HepG2 (cell line): ENCODE data around the gene LRRC70. TPM values are rescaled to one million over a fixed set of nuclear protein-coding genes. Genes with fewer than 3 reads are reported as not detected.

ENCODE experiments used
- ATAC-seq: fragments of 200-7000 bp; cut with Tn5 transposase; 3 replicates; pipeline ENCODE4 v1.9.1; 2020; ENCODE audit warnings: mild to moderate bottlenecking, moderate library complexity
- BruUV-seq: library from RNA; stranded (reverse); fragments of 400-500 nt; replicated peaks from 2 replicates; lab custom pipeline; 2021; lab: Mats Ljungman, UMichigan
- CTCF ChIA-PET: fragments of 300-600 bp; formaldehyde crosslinking; extraction: SDS; loops from one replicate; lab custom pipeline; 2021; ENCODE audit warnings: low total read pairs, inconsistent platforms, low intra/inter-chr PET ratio; lab: Yijun Ruan, JAX
- POLR2A ChIA-PET: fragments of 350-600 bp; sonication (Branson Sonifier 250); formaldehyde crosslinking; loops from one replicate; lab custom pipeline; 2020; ENCODE audit warnings: antibody characterized with exemption, inconsistent platforms; lab: Yijun Ruan, JAX
- DNase-seq: peaks from one replicate; pipeline ENCODE4 v3.0.0-alpha.2; 2015; ENCODE audit warnings: low spot score
- FAIRE-seq: peaks from 3 replicates; lab custom pipeline; 2011; peaks lifted over from hg19 to GRCh38; lab: Jason Lieb, UNC
- H2AFZ ChIP-seq: one replicate; pipeline ENCODE4 v1.6.1; 2011; ENCODE audit warnings: low read length, inconsistent platforms
- H3K27ac ChIP-seq: fragments of 300-600 bp; 3 replicates; pipeline ENCODE4 v1.8.0; 2011; ENCODE audit warnings: mixed run types, mild to moderate bottlenecking, mixed read lengths, low read length, inconsistent platforms; ENCODE audit not compliant: insufficient read depth; ENCODE audit errors: extremely low read length
- H3K27me3 ChIP-seq, 2 experiments: fragments of 200-600 bp in 1 of 2; 2 replicates in 1 of 2; 3 replicates in 1 of 2; pipeline versions ENCODE4 v1.6.0 to v1.8.0; 2011; ENCODE audit warnings: low read length in 2 of 2, mild to moderate bottlenecking in 2 of 2, moderate library complexity in 2 of 2, inconsistent platforms in 1 of 2; ENCODE audit not compliant: insufficient read depth in 2 of 2, control insufficient read depth in 1 of 2
- H3K36me3 ChIP-seq, 2 experiments: fragments of 200-600 bp in 1 of 2; replicated peaks in 1 of 2; 2 replicates in 1 of 2; 3 replicates in 1 of 2; pipeline versions ENCODE4 v1.5.1 to v1.8.0; 2011; ENCODE audit warnings: low read length in 2 of 2, inconsistent platforms in 1 of 2; ENCODE audit not compliant: insufficient read depth in 2 of 2, control insufficient read depth in 1 of 2
- H3K4me1 ChIP-seq: 2 replicates; pipeline ENCODE4 v1.5.1; 2012; ENCODE audit warnings: low read length, inconsistent platforms; ENCODE audit not compliant: insufficient read depth
- H3K4me2 ChIP-seq: 2 replicates; pipeline ENCODE4 v1.6.0; 2011; ENCODE audit warnings: low read depth, low read length, inconsistent platforms
- H3K4me3 ChIP-seq, 3 experiments: fragments of 200-600 bp in 1 of 3; sonication (generic), shearing (Covaris generic) in 1 of 3; replicated peaks in 1 of 3; 2 replicates each; pipeline ENCODE4 v1.5.1; 2011 to 2016; ENCODE audit warnings: low read length in 3 of 3, inconsistent platforms in 2 of 3, low read depth in 2 of 3, mild to moderate bottlenecking in 2 of 3, control low read depth in 1 of 3, mixed read lengths in 1 of 3; ENCODE audit not compliant: insufficient read depth in 1 of 3
- H3K79me2 ChIP-seq: one replicate; pipeline ENCODE4 v1.6.1; 2011; ENCODE audit warnings: low read length, inconsistent platforms; ENCODE audit not compliant: insufficient read depth
- H3K9ac ChIP-seq: 2 replicates; pipeline ENCODE4 v1.6.0; 2011; ENCODE audit warnings: mild to moderate bottlenecking, low read depth, low read length, inconsistent platforms; ENCODE audit not compliant: insufficient read depth
- H3K9me3 ChIP-seq: 2 replicates; pipeline ENCODE4 v1.5.1; 2012; ENCODE audit warnings: mild to moderate bottlenecking, low read length
- H4K20me1 ChIP-seq: 2 replicates; pipeline ENCODE4 v1.6.0; 2011; ENCODE audit warnings: inconsistent platforms, mild to moderate bottlenecking, low read length, moderate library complexity; ENCODE audit not compliant: insufficient read depth
- ATF6 ChIP-seq: sonication (generic); formaldehyde crosslinking; conservative IDR thresholded peaks from 2 replicates; pipeline ENCODE4 v1.4.0; 2020; ENCODE audit warnings: missing genetic modification reagents
- DMAP1 ChIP-seq: IDR thresholded peaks from 2 replicates; pipeline ENCODE4 v1.6.1; 2016
- EP300 ChIP-seq, 3 experiments: sonication (generic) in 1 of 3; formaldehyde crosslinking in 1 of 3; IDR thresholded peaks; 2 replicates each; pipeline versions ENCODE4 v1.5.1 to v1.6.1; 2011 to 2020; ENCODE audit warnings: low read depth in 2 of 3, low read length in 2 of 3, borderline replicate concordance in 1 of 3, improper control_type of control experiment in 1 of 3, mild to moderate bottlenecking in 1 of 3, missing genetic modification reagents in 1 of 3, moderate library complexity in 1 of 3
- GATA4 ChIP-seq: sonication (generic); IDR thresholded peaks from 2 replicates; pipeline ENCODE4 v1.6.1; 2016; ENCODE audit warnings: antibody characterized with exemption, low read depth, borderline replicate concordance
- HIVEP1 ChIP-seq: sonication (generic); formaldehyde crosslinking; IDR thresholded peaks from 2 replicates; pipeline ENCODE4 v1.4.0; 2020; ENCODE audit warnings: mild to moderate bottlenecking, missing genetic modification reagents
- IKZF1 ChIP-seq: fragments of 450-650 bp; IDR thresholded peaks from 2 replicates; pipeline ENCODE4 v1.7.1; 2016
- MAFG ChIP-seq: sonication (generic); formaldehyde crosslinking; IDR thresholded peaks from 2 replicates; pipeline ENCODE4 v1.5.1; 2020; ENCODE audit warnings: mild to moderate bottlenecking, missing genetic modification reagents
- PCBP1 ChIP-seq: fragments of 200-400 bp; formaldehyde crosslinking; IDR thresholded peaks from 2 replicates; pipeline ENCODE4 v1.6.1; 2017; ENCODE audit warnings: mild to moderate bottlenecking, low read depth, low read length, borderline replicate concordance
- PHF8 ChIP-seq: sonication (generic); formaldehyde crosslinking; IDR thresholded peaks from 2 replicates; pipeline ENCODE4 v1.5.0; 2020; ENCODE audit warnings: missing genetic modification reagents
- TEAD2 ChIP-seq: sonication (generic); formaldehyde crosslinking; IDR thresholded peaks from 2 replicates; pipeline ENCODE4 v1.9.0; 2021; ENCODE audit warnings: missing genetic modification reagents
- ZNF749 ChIP-seq: sonication (generic); formaldehyde crosslinking; IDR thresholded peaks from 2 replicates; pipeline ENCODE4 v1.8.0; 2022; ENCODE audit warnings: mild to moderate bottlenecking, missing genetic modification reagents, moderate library complexity, borderline replicate concordance
- ZNF800 ChIP-seq: sonication (generic); formaldehyde crosslinking; IDR thresholded peaks from 2 replicates; pipeline ENCODE4 v1.4.0; 2020; ENCODE audit warnings: missing genetic modification reagents
- WGBS: methylation state at CpG from one replicate; pipeline ENCODE4 v1.1.6; 2017; ENCODE audit warnings: low lambda C conversion rate; 5-methylcytosine and 5-hydroxymethylcytosine counted together
- in situ Hi-C: cut with HindIII; loops from 2 replicates; pipeline ENCODE4 v1.10.0; 2017; ENCODE audit warnings: low pct_unique_long_range_greater_than_20kb; ENCODE audit not compliant: extremely low pct_ligation_motif_present
- intact Hi-C: fragments of 100-400 bp; cut with micrococcal nuclease; formaldehyde crosslinking; loops from one replicate; pipeline ENCODE4 v1.10.0; 2022; ENCODE audit not compliant: unreplicated experiment
- polyA plus RNA-seq, 8 experiments: library from polyadenylated mRNA; depleted of rRNA in 3 of 8; stranded (reverse) in 7 of 8; unstranded in 1 of 8; fragments of >200 nt; fragmentation: Illumina TruSeq in 4 of 8; extraction: Trizol in 4 of 8; gene quantifications; 2 replicates each; pipeline versions ENCODE4 v1.2.1 to v1.2.3, GENCODE V29; 2011 to 2016; ENCODE audit warnings: low read depth in 4 of 8, missing spikeins in 1 of 8, mixed read lengths in 1 of 8; ENCODE audit not compliant: insufficient read depth in 1 of 8
- total RNA-seq, 5 experiments: library from RNA; depleted of rRNA; stranded (reverse); fragments of >200 nt; fragmentation: Illumina TruSeq; extraction: Trizol; gene quantifications; 2 replicates each; pipeline ENCODE4 v1.2.3, GENCODE V29; 2016; ENCODE audit warnings: low read depth in 1 of 5
- TF ChIP-seq, protein P1 (sequence below): sonication (generic); formaldehyde crosslinking; IDR thresholded peaks from 2 replicates; pipeline ENCODE4 v1.4.0; 2020; ENCODE audit warnings: missing genetic modification reagents
- TF ChIP-seq, protein P2 (sequence below): IDR thresholded peaks from 2 replicates; pipeline ENCODE4 v1.6.1; 2016; ENCODE audit warnings: low read depth, control low read depth

LRRC70 gene
- total and polyA plus RNA-seq, 2 of the 13 experiments (the other 11 are each of a cell fraction or from before 2014, with no cell fraction given), result 0.05 to 0.71 TPM

- Histone ChIP-seq H3K9ac (no peak overlapping the region), H4K20me1 (no peaks in the 10 kb centered on the region), H3K27me3 (no peaks in the 10 kb centered on the region), H3K9me3 (no peaks in the 10 kb centered on the region), H3K36me3 (peaks cover 2 to 6% of the 10 kb centered on the region in 2 experiments; a peak in 2 of 5 replicates), H3K27ac (no peak overlapping the region), H3K79me2 (no peaks in the 10 kb centered on the region), H3K4me3 (no peak overlapping the region), H3K4me2 (no peak overlapping the region), H3K4me1 (peaks cover 14% of the 10 kb centered on the region), H2AFZ (no peak overlapping the region)
- WGBS, result 96% methylated on average over 1 of the region's 1 CpG
- BruUV-seq, result no TSS peak
- no peak for ATAC-seq
- POLR2A ChIA-PET, result no interaction called here
- TF ChIP-seq IKZF1 (no peak), ZNF749 (CRISPR knock-in tag) (no peak), DMAP1 (CRISPR knock-in tag) (no peak), PHF8 (CRISPR knock-in tag) (no peak), GATA4 (no peak), HIVEP1 (no peak), PCBP1 (no peak), MAFG (CRISPR knock-in tag) (no peak)
- intact Hi-C loops, result no loop called here
- no peak for FAIRE-seq
- in situ Hi-C loops, result no loop called here
- CTCF ChIA-PET, result no interaction called here
- no peak for DNase-seq
These were observed 17.5 kb downstream of the LRRC70 start for GRCh38 chr5:62596096-62596495.

DNA sequence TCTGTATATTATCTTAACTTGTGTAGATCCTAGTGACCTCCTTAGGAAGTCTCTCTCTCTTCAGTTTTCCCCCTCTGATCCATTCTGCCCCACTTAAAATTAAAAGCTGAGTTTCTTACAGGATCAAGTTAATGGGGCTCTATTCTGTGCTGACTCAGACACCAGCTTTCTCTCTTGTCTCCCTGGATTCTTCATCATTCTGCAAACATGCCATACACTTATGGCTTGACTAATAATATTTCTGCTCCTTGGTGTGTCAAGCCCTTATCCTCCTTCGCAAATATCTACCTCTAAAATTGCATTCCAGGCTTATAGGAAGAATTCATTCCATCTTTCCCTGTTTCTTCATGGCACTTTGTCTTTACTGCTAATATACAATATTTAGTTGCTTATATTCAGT lies 18.1 kb downstream of the LRRC70 start:
- no TSS peak for BruUV-seq
- Histone ChIP-seq H3K4me1 (peaks cover 14% of the 10 kb centered on the region), H3K27me3 (no peaks in the 10 kb centered on the region), H3K79me2 (no peaks in the 10 kb centered on the region), H3K4me3 (no peak overlapping the region), H2AFZ (no peak overlapping the region), H3K9me3 (no peaks in the 10 kb centered on the region), H4K20me1 (no peaks in the 10 kb centered on the region), H3K9ac (no peak overlapping the region), H3K36me3 (peaks cover 2 to 6% of the 10 kb centered on the region in 2 experiments; a peak in 2 of 5 replicates), H3K4me2 (no peak overlapping the region), H3K27ac (no peak overlapping the region)
- intact Hi-C loops, result no loop called here
- WGBS, result 100% methylated on average over 1 of the region's 1 CpG
- POLR2A ChIA-PET, result no interaction called here
- ATAC-seq, result no peak
- CTCF ChIA-PET, result no interaction called here
- DNase-seq, result no peak
- in situ Hi-C loops, result no loop called here
- FAIRE-seq, result no peak
- TF ChIP-seq, protein P1, sequence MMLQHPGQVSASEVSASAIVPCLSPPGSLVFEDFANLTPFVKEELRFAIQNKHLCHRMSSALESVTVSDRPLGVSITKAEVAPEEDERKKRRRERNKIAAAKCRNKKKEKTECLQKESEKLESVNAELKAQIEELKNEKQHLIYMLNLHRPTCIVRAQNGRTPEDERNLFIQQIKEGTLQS, result no peak
- TF ChIP-seq, protein P2, sequence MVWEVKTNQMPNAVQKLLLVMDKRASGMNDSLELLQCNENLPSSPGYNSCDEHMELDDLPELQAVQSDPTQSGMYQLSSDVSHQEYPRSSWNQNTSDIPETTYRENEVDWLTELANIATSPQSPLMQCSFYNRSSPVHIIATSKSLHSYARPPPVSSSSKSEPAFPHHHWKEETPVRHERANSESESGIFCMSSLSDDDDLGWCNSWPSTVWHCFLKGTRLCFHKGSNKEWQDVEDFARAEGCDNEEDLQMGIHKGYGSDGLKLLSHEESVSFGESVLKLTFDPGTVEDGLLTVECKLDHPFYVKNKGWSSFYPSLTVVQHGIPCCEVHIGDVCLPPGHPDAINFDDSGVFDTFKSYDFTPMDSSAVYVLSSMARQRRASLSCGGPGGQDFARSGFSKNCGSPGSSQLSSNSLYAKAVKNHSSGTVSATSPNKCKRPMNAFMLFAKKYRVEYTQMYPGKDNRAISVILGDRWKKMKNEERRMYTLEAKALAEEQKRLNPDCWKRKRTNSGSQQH (CRISPR knock-in tag), result no peak
- TF ChIP-seq ATF6 (no peak), EP300 (IDR thresholded peaks at IDR 0.05; ENCODE audit: low read depth in 2 of 2, low read length in 2 of 2) (no peak), EP300 (CRISPR knock-in tag; IDR thresholded peaks at IDR 0.05; ENCODE audit: borderline replicate concordance) (no peak), TEAD2 (CRISPR knock-in tag) (no peak), ZNF800 (CRISPR knock-in tag) (no peak)
